Smooth muscle cell (in vitro differentiated cells): ENCODE data around the gene AOPEP. TPM values are rescaled to one million over a fixed set of nuclear protein-coding genes. Genes with fewer than 3 reads are reported as not detected.

Experiments used
- DNase-seq: peaks from one replicate; lab custom pipeline; 2025; ENCODE audit not compliant: unreplicated experiment; lab: John Stamatoyannopoulos, UW
- H2AFZ ChIP-seq: fragments of 200-600 bp; sonication (generic); 2 replicates; pipeline ENCODE4 v1.6.0; 2016; ENCODE audit warnings: antibody characterized with exemption, low read depth, mild to moderate bottlenecking
- H3F3A ChIP-seq: fragments of 200-600 bp; sonication (generic); 2 replicates; pipeline ENCODE4 v1.6.0; 2017; ENCODE audit warnings: antibody characterized with exemption, low read depth
- H3K27ac ChIP-seq: fragments of 200-600 bp; sonication (generic); 2 replicates; pipeline ENCODE4 v1.5.1; 2016; ENCODE audit warnings: low read depth, mild to moderate bottlenecking
- H3K27me3 ChIP-seq: fragments of 200-600 bp; sonication (generic); 2 replicates; pipeline ENCODE4 v1.6.1; 2016; ENCODE audit warnings: low read depth, mild to moderate bottlenecking
- H3K36me3 ChIP-seq: fragments of 200-600 bp; sonication (generic); 2 replicates; pipeline ENCODE4 v1.5.1; 2016; ENCODE audit warnings: low read depth
- H3K4me1 ChIP-seq: fragments of 200-600 bp; sonication (generic); 2 replicates; pipeline ENCODE4 v1.5.1; 2016; ENCODE audit warnings: low read depth
- H3K4me2 ChIP-seq: fragments of 200-600 bp; sonication (generic); 2 replicates; pipeline ENCODE4 v1.6.0; 2016; ENCODE audit warnings: mild to moderate bottlenecking
- H3K4me3 ChIP-seq: fragments of 200-600 bp; sonication (generic); 2 replicates; pipeline ENCODE4 v1.5.1; 2016; ENCODE audit warnings: mild to moderate bottlenecking
- H3K79me2 ChIP-seq: fragments of 200-600 bp; sonication (generic); 2 replicates; pipeline ENCODE4 v1.6.0; 2016; ENCODE audit warnings: low read depth, mild to moderate bottlenecking
- H3K9ac ChIP-seq: fragments of 200-600 bp; sonication (generic); 2 replicates; pipeline ENCODE4 v1.6.0; 2016; ENCODE audit warnings: low read depth
- H3K9me3 ChIP-seq: fragments of 200-600 bp; sonication (generic); replicated peaks from 2 replicates; pipeline ENCODE4 v1.5.1; 2016; ENCODE audit warnings: low read depth
- H4K20me1 ChIP-seq: fragments of 200-600 bp; sonication (generic); 2 replicates; pipeline ENCODE4 v1.6.0; 2016; ENCODE audit warnings: low read depth
- CTCF ChIP-seq: fragments of 200-600 bp; sonication (generic); IDR thresholded peaks from 2 replicates; pipeline ENCODE4 v1.5.1; 2017; ENCODE audit warnings: borderline replicate concordance, mild to moderate bottlenecking, antibody characterized with exemption; ENCODE audit not compliant: insufficient read depth, poor library complexity, severe bottlenecking
- WGBS: methylation state at CpG from one replicate; pipeline ENCODE4 v1.1.7; 2016; ENCODE audit warnings: low lambda C conversion rate; 5-methylcytosine and 5-hydroxymethylcytosine counted together
- polyA plus RNA-seq: library from polyadenylated mRNA; unstranded; fragments of >200 nt; fragmentation: Nextera tagmentation; extraction: Ambion mirVana; gene quantifications from 2 replicates; pipeline ENCODE4 v1.2.1, GENCODE V29; 2016
- total RNA-seq: library from RNA; depleted of rRNA; stranded (reverse); fragments of >200 nt; gene quantifications from 2 replicates; pipeline ENCODE4 v1.2.3, GENCODE V29; 2014

The AOPEP gene
- total and polyA plus RNA-seq, 2 experiments from 2014 or later = 52.7 to 94.9 TPM

GRCh38 chr9:95124582-95125367, 398.3 kb downstream of the AOPEP start:
- Histone ChIP-seq H3K27ac (peak overlapping the region; percentile 4), H3K4me2 (no peak overlapping the region), H3K79me2 (no peaks in the 10 kb centered on the region), H3K4me1 (peaks cover 5% of the 10 kb centered on the region), H3K27me3 (no peaks in the 10 kb centered on the region), H3K36me3 (no peaks in the 10 kb centered on the region), H3F3A (peaks cover 6% of the 10 kb centered on the region), H3K9ac (no peak overlapping the region), H2AFZ (no peak overlapping the region), H3K4me3 (no peak overlapping the region), H3K9me3 (no peaks in the 10 kb centered on the region), H4K20me1 (no peaks in the 10 kb centered on the region)
- no peak for TF ChIP-seq CTCF
- no peak for DNase-seq
- WGBS = 78% methylated on average over 9 of the region's 9 CpGs

GRCh38 chr9:95125652-95126051, 399.2 kb downstream of the AOPEP start:
- Histone ChIP-seq H3F3A (peaks cover 6% of the 10 kb centered on the region), H3K27ac (peak overlapping the region; percentile 4), H3K4me2 (peak overlapping the region; percentile 27), H2AFZ (no peak overlapping the region), H3K27me3 (no peaks in the 10 kb centered on the region), H3K9me3 (no peaks in the 10 kb centered on the region), H4K20me1 (no peaks in the 10 kb centered on the region), H3K36me3 (no peaks in the 10 kb centered on the region), H3K4me1 (peaks cover 5% of the 10 kb centered on the region), H3K79me2 (no peaks in the 10 kb centered on the region), H3K9ac (no peak overlapping the region), H3K4me3 (no peak overlapping the region)
- no peak for TF ChIP-seq CTCF
- no peak for DNase-seq
- 64% methylated on average over 3 of the region's 3 CpGs for WGBS

- Histone ChIP-seq H3K9ac (no peak overlapping the region), H3K36me3 (no peaks in the 10 kb centered on the region), H3K27ac (no peak overlapping the region), H3K79me2 (no peaks in the 10 kb centered on the region), H3K4me2 (peak overlapping the region; percentile 91), H3K27me3 (no peaks in the 10 kb centered on the region), H3K4me3 (no peak overlapping the region), H3K4me1 (peaks cover 5% of the 10 kb centered on the region), H3K9me3 (no peaks in the 10 kb centered on the region), H4K20me1 (no peaks in the 10 kb centered on the region), H2AFZ (no peak overlapping the region), H3F3A (peaks cover 2% of the 10 kb centered on the region)
- WGBS = 91% methylated on average over 9 of the region's 9 CpGs
- no peak for TF ChIP-seq CTCF
- no peak for DNase-seq
These were observed 400.2 kb downstream of the AOPEP start for GRCh38 chr9:95126739-95127138.
